Measurements from ENCODE around the gene GLI2. TPM values are rescaled to one million over a fixed set of nuclear protein-coding genes. Genes with fewer than 3 reads are reported as not detected.
A peak's percentile ranks its signal among the peaks of the same experiment; 100 is the strongest.

The GLI2 gene
- total RNA-seq, 1 experiment from 2014 or later, result 3.4 TPM

GRCh38 chr2:120769076-120769786 is 33.6 kb downstream of the GLI2 start:
- no peak for DNase-seq (ENCODE audit: low read depth, low spot score)
- no peak overlapping the region for H2AFZ ChIP-seq (ENCODE audit: low read depth, low read length, poor library complexity, severe bottlenecking)
- ChIA-PET POLR2A (no interaction called here), RAD21 (ENCODE audit: low non-redundant PET in 1 of 2, low total read pairs in 2 of 2, uncharacterized antibody in 2 of 2, unreplicated experiment in 2 of 2) (no interaction called here), CTCF (no interaction called here)
- H3K9me3 ChIP-seq (ENCODE audit: control insufficient read depth in 1 of 2, insufficient read depth in 1 of 2, low read depth in 1 of 2, low read length in 2 of 2), result no peaks in the 10 kb centered on the region
- no peak overlapping the region for H3K9ac ChIP-seq (ENCODE audit: low read length)
- intact Hi-C loops (cut with micrococcal nuclease), result no loop called here
- TF ChIP-seq ZFX (IDR thresholded peaks at IDR 0.05), result no peak
- TF ChIP-seq EZH2 (IDR thresholded peaks at IDR 0.05), result no peak
- TF ChIP-seq POLR2A (IDR thresholded peaks at IDR 0.05; ENCODE audit: borderline replicate concordance, extremely low read depth, insufficient read depth, insufficient read length), result no peak
- TF ChIP-seq CEBPB (IDR thresholded peaks at IDR 0.05; ENCODE audit: low read depth), result no peak
- no peak for TF ChIP-seq JUND (IDR thresholded peaks at IDR 0.05)
- no peak for TF ChIP-seq TCF7L2 (IDR thresholded peaks at IDR 0.05; ENCODE audit: borderline replicate concordance, extremely low read depth, insufficient read depth, insufficient read length)
- TF ChIP-seq RAD21 (IDR thresholded peaks at IDR 0.05; ENCODE audit: low read depth), result no peak
- no peak overlapping the region for H3K4me3 ChIP-seq (replicated peaks in 1 of 2; ENCODE audit: low read depth in 1 of 2, low read length in 2 of 2)
- no TSS peak for BruUV-seq (replicated peaks)
- no peaks in the 10 kb centered on the region for H3K79me2 ChIP-seq (ENCODE audit: insufficient read depth, low read length)
- no peaks in the 10 kb centered on the region for H3K36me3 ChIP-seq (ENCODE audit: control insufficient read depth in 1 of 2, insufficient read depth in 2 of 2, low read length in 2 of 2)
- no peak overlapping the region for H3K27ac ChIP-seq (ENCODE audit: low read depth, low read length)
- no peaks in the 10 kb centered on the region for H4K20me1 ChIP-seq (ENCODE audit: insufficient read depth)
- H3K9me2 ChIP-seq (ENCODE audit: insufficient read depth), result no peaks in the 10 kb centered on the region
- no peaks in the 10 kb centered on the region for H3K27me3 ChIP-seq (ENCODE audit: insufficient read depth, low read length)
- ATAC-seq, result no peak
- H3K4me2 ChIP-seq (ENCODE audit: low read length), result no peak overlapping the region
- H3K4me1 ChIP-seq (ENCODE audit: control insufficient read depth in 1 of 2, insufficient read depth in 2 of 2, low read length in 2 of 2), result peaks cover 27 to 32% of the 10 kb centered on the region in 2 experiments

GRCh38 chr2:120769787-120770120 is 34.1 kb downstream of the GLI2 start:
- no peak overlapping the region for H3K4me2 ChIP-seq (ENCODE audit: low read length)
- H3K27me3 ChIP-seq (ENCODE audit: insufficient read depth, low read length), result no peaks in the 10 kb centered on the region
- TF ChIP-seq ZBTB33 (IDR thresholded peaks at IDR 0.05; ENCODE audit: extremely low read depth, insufficient replicate concordance, low read length), result no peak
- TF ChIP-seq CTCF (IDR thresholded peaks at IDR 0.05 in 2 of 3, conservative IDR thresholded peaks at IDR 0.05 in 1 of 3; ENCODE audit: borderline replicate concordance in 1 of 3, insufficient read depth in 1 of 3, low read depth in 2 of 3, low read length in 2 of 3), result 0 out of 6 replicates have a peak, but pooled peaks of 1 of the 3 experiments have one; percentile 12
- POLR2A ChIA-PET, result no interaction called here
- H3K9me3 ChIP-seq (ENCODE audit: control insufficient read depth in 1 of 2, insufficient read depth in 1 of 2, low read depth in 1 of 2, low read length in 2 of 2), result no peaks in the 10 kb centered on the region
- intact Hi-C loops (cut with micrococcal nuclease), result no loop called here
- DNase-seq (ENCODE audit: low read depth, low spot score) (no peak), ATAC-seq (no peak)
- BruUV-seq (replicated peaks), result no TSS peak
- CTCF ChIA-PET, result no interaction called here
- H3K9me2 ChIP-seq (ENCODE audit: insufficient read depth), result no peaks in the 10 kb centered on the region
- RAD21 ChIA-PET (ENCODE audit: low non-redundant PET in 1 of 2, low total read pairs in 2 of 2, uncharacterized antibody in 2 of 2, unreplicated experiment in 2 of 2), result no interaction called here
- no peak overlapping the region for H3K4me3 ChIP-seq (replicated peaks in 1 of 2; ENCODE audit: low read depth in 1 of 2, low read length in 2 of 2)
- no peaks in the 10 kb centered on the region for H3K79me2 ChIP-seq (ENCODE audit: insufficient read depth, low read length)
- no peak overlapping the region for H2AFZ ChIP-seq (ENCODE audit: low read depth, low read length, poor library complexity, severe bottlenecking)
- H3K27ac ChIP-seq (ENCODE audit: low read depth, low read length), result no peak overlapping the region
- H4K20me1 ChIP-seq (ENCODE audit: insufficient read depth), result no peaks in the 10 kb centered on the region
- no peaks in the 10 kb centered on the region for H3K36me3 ChIP-seq (ENCODE audit: control insufficient read depth in 1 of 2, insufficient read depth in 2 of 2, low read length in 2 of 2)
- no peak overlapping the region for H3K9ac ChIP-seq (ENCODE audit: low read length)
- peaks cover 27 to 32% of the 10 kb centered on the region in 2 experiments for H3K4me1 ChIP-seq (ENCODE audit: control insufficient read depth in 1 of 2, insufficient read depth in 2 of 2, low read length in 2 of 2)

All from HCT116 (cell line).